SK-N-SH treated with all-trans-retinoic acid at 6 μM for 48 hours (cell line): ENCODE data around the gene ARHGEF7.

Source experiments
- ATAC-seq: fragments of 200-7000 bp; cut with Tn5 transposase; 3 replicates; pipeline ENCODE4 v1.9.1; 2020; ENCODE audit warnings: mild to moderate bottlenecking, moderate library complexity
- GLIS3 ChIP-seq: fragments of 250-450 bp; sonication (Bioruptor Pico); IDR thresholded peaks from 2 replicates; pipeline ENCODE4 v1.5.0; 2020; ENCODE audit warnings: mild to moderate bottlenecking, moderate library complexity
- PATZ1 ChIP-seq: fragments of 250-450 bp; sonication (Bioruptor Pico); IDR thresholded peaks from 2 replicates; pipeline ENCODE4 v1.8.0; 2020; ENCODE audit warnings: mild to moderate bottlenecking, moderate library complexity, borderline replicate concordance

Gene ARHGEF7

GRCh38 chr13:111354789-111355188 lies 239.7 kb downstream of the ARHGEF7 start:
- TF ChIP-seq GLIS3 (no peak), PATZ1 (CRISPR knock-in tag) (no peak)
- ATAC-seq: no peak
